ENCODE measurements around the gene KLHL29. TPM values are rescaled to one million over a fixed set of nuclear protein-coding genes. Genes with fewer than 3 reads are reported as not detected.

The KLHL29 gene
- total RNA-seq, 4 donors from 2014 or later, result 10.1 to 27.3 (median 15.7) TPM

DNA sequence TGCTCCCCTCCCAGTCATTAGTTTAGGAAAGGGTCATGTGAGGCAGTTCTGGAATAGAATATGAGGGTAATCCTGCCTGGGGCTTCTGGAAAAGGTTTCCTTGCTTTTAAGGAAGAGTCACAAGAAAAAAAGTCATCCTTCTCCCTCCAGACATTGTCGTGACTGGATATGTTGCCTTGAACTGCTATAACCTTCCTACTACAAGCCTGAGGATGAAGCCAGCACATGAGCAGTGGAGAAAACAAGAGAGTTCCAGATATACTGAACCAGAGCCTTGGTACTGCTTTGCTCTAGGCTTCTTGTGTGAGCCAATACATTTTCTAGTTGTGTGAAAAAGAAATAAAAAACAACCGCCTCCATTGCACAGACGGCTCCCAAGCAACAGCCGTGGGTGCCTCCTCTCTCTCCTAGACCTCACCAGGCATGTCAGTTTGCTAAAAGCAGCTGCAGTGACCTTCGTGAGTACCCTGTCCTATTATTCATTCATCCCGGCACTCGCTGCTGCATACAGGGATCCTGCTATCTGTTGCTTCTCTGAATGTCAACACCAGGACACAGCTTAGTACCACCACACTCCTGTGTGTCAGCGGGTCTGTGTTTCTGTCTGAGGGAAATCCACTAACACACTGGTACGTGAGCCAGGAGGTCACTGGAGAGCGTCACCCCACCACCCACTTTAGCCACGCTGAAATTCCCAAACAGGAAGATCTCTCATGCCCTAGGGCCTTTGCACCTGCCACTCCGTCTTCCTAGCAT, 186.7 kb downstream of the KLHL29 start:
- 85 to 88% methylated on average over 12 of the region's 12 CpGs for WGBS, 2 donors

DNA sequence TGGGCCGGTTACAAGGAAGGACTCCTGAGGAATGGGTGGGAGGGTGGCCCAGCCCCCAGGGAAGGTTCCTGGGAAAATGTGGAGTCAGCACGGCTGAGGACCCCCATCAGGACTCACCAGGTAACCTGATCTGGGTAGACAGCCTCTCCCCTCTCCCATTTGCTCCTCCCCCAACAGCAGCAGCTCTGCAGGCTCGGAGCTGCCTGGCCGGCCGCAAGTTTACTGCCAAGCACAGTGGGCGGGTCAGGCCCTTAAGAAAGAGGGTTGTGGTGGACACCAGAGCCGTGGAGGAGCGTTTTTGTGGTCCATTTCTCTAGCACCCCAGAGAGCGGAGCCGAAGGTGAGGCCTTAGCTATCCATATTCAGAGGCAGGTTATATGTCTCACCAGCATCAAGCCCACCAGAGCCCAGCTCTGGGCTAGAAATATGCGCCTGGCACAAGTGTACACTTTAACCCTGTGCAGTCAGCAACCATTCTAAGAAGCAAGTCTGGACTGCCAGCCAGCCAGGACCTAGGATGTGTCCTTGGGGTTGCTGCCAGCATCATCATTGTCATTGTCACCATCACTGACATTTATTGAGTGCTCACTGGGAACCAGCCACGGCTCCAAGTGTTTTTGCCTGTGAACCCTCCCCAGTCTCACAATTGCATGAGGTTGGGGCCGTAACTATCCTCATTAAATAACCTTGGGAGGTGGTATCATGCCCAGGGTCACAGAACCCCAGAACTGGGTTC, 190.1 kb downstream of the KLHL29 start:
- intact Hi-C loops (cut with DNase I; ENCODE audit: low total_unique reads), result no loop called here
- no peak for DNase-seq (ENCODE audit: low spot score in 2 of 2)
- no peak overlapping the region for H3K4me3 ChIP-seq (ENCODE audit: low read depth, poor library complexity, severe bottlenecking)
- WGBS, 2 donors, result 89% methylated on average over 9 to 13 of the region's 13 CpGs
- no peak for TF ChIP-seq POLR2A (IDR thresholded peaks at IDR 0.05)
- TF ChIP-seq, protein P1, sequence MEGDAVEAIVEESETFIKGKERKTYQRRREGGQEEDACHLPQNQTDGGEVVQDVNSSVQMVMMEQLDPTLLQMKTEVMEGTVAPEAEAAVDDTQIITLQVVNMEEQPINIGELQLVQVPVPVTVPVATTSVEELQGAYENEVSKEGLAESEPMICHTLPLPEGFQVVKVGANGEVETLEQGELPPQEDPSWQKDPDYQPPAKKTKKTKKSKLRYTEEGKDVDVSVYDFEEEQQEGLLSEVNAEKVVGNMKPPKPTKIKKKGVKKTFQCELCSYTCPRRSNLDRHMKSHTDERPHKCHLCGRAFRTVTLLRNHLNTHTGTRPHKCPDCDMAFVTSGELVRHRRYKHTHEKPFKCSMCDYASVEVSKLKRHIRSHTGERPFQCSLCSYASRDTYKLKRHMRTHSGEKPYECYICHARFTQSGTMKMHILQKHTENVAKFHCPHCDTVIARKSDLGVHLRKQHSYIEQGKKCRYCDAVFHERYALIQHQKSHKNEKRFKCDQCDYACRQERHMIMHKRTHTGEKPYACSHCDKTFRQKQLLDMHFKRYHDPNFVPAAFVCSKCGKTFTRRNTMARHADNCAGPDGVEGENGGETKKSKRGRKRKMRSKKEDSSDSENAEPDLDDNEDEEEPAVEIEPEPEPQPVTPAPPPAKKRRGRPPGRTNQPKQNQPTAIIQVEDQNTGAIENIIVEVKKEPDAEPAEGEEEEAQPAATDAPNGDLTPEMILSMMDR (IDR thresholded peaks at IDR 0.05), result no peak

More for the DNA sequence above, 186.7 kb downstream of the KLHL29 start:
- intact Hi-C loops (cut with DNase I; ENCODE audit: low total_unique reads), result no loop called here
- no peak for DNase-seq (ENCODE audit: low spot score in 2 of 2)
- H3K4me3 ChIP-seq (ENCODE audit: low read depth, poor library complexity, severe bottlenecking), result no peak overlapping the region
- TF ChIP-seq, protein P1 (IDR thresholded peaks at IDR 0.05), result no peak

GRCh38 chr2:23578964-23579671, 194.1 kb downstream of the KLHL29 start:
- H3K4me3 ChIP-seq (ENCODE audit: low read depth, poor library complexity, severe bottlenecking), result no peak overlapping the region
- TF ChIP-seq, protein P1 (IDR thresholded peaks at IDR 0.05), result no peak
- no peak for TF ChIP-seq POLR2A (IDR thresholded peaks at IDR 0.05)

DNA sequence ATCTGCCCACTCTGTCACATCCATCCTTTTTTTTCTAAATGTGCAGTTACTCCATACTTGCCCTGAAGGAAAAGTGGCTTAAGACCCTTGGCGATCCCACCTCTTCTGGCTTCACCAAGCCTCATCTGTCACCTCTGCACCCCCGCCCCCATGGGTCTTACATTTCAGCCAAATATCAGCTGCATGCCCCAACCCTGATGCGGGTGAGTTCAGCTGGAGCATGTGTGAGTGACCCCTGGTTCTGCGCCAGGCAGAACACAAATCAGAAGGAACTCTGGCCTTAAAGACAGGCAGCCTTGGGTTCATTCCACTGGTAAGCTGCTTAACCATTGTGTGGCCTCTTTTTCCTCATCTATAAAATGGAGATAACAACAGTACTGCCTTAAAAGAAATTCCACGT, 194.7 kb downstream of the KLHL29 start:
- DNase-seq (ENCODE audit: low spot score in 2 of 2), result no peak
- intact Hi-C loops (cut with DNase I; ENCODE audit: low total_unique reads), result no loop called here
- 91 to 95% methylated on average over 5 of the region's 5 CpGs for WGBS, 2 donors

More at GRCh38 chr2:23578964-23579671, 194.1 kb downstream of the KLHL29 start:
- 73 to 90% methylated on average over 11 of the region's 11 CpGs for WGBS, 2 donors
- no peak for DNase-seq (ENCODE audit: low spot score in 2 of 2)
- intact Hi-C loops (cut with DNase I; ENCODE audit: low total_unique reads), result no loop called here

GRCh38 chr2:23583467-23583866, 198.5 kb downstream of the KLHL29 start:
- TF ChIP-seq, protein P1 (IDR thresholded peaks at IDR 0.05), result no peak
- TF ChIP-seq POLR2A (IDR thresholded peaks at IDR 0.05), result no peak
- no peak for DNase-seq (ENCODE audit: low spot score in 2 of 2)
- WGBS, 2 donors, result 91 to 92% methylated on average over 8 of the region's 8 CpGs
- intact Hi-C loops (cut with DNase I; ENCODE audit: low total_unique reads), result no loop called here
- H3K4me3 ChIP-seq (ENCODE audit: low read depth, poor library complexity, severe bottlenecking), result no peak overlapping the region

More for the DNA sequence above, 194.7 kb downstream of the KLHL29 start:
- TF ChIP-seq, protein P1 (IDR thresholded peaks at IDR 0.05), result no peak
- TF ChIP-seq POLR2A (IDR thresholded peaks at IDR 0.05), result no peak
- H3K4me3 ChIP-seq (ENCODE audit: low read depth, poor library complexity, severe bottlenecking), result no peak overlapping the region
